Measurements from ENCODE around the gene RRP1.

Gene RRP1

GRCh38 chr21:43778469-43779335 is 10.7 kb upstream of the RRP1 start:
- peak; percentile 48 for DNase-seq

GRCh38 chr21:43779660-43780059 is 9.7 kb upstream of the RRP1 start:
- no peak for DNase-seq

- no peak for DNase-seq
These were observed 7.5 kb upstream of the RRP1 start for GRCh38 chr21:43781846-43782245.

GRCh38 chr21:43782431-43783097 is 6.8 kb upstream of the RRP1 start:
- DNase-seq = peak; percentile 52

- no peak for DNase-seq
These were observed 6.2 kb upstream of the RRP1 start for GRCh38 chr21:43783098-43783700.

- DNase-seq = no peak
These were observed 4.2 kb upstream of the RRP1 start for GRCh38 chr21:43785134-43785533.

- no peak for DNase-seq
These were observed 3.0 kb upstream of the RRP1 start for GRCh38 chr21:43786300-43786806.

GRCh38 chr21:43786807-43787440 is 2.5 kb upstream of the RRP1 start:
- no peak for DNase-seq

- DNase-seq = no peak
These were observed 690 bp downstream of the RRP1 start for GRCh38 chr21:43790010-43790524.

- DNase-seq = no peak
These were observed 3.0 kb downstream of the RRP1 start for GRCh38 chr21:43792406-43792805.

- no peak for DNase-seq
These were observed 3.9 kb downstream of the RRP1 start for GRCh38 chr21:43793243-43793642.

GRCh38 chr21:43794311-43794710 is 4.9 kb downstream of the RRP1 start:
- DNase-seq = no peak

- no peak for DNase-seq
These were observed 5.5 kb downstream of the RRP1 start for GRCh38 chr21:43794857-43795256.

GRCh38 chr21:43797415-43797814 is 8.0 kb downstream of the RRP1 start:
- no peak for DNase-seq

GRCh38 chr21:43797925-43798715 is 8.7 kb downstream of the RRP1 start:
- no peak for DNase-seq

GRCh38 chr21:43799301-43799840 is 10.0 kb downstream of the RRP1 start:
- no peak for DNase-seq

- no peak for DNase-seq
These were observed 10.7 kb downstream of the RRP1 start for GRCh38 chr21:43800124-43800523.

- DNase-seq = no peak
These were observed 11.2 kb downstream of the RRP1 start for GRCh38 chr21:43800566-43800965.

GRCh38 chr21:43801006-43801783 is 11.8 kb downstream of the RRP1 start:
- DNase-seq = no peak

- DNase-seq = no peak
These were observed 13.4 kb downstream of the RRP1 start for GRCh38 chr21:43802713-43803313.
